GM08714 (cell line): ENCODE results near the gene KRTAP10-3.

Experiments
- H3K4me3 ChIP-seq: fragments of 200-500 bp; sonication (Bioruptor generic); 2 replicates; pipeline ENCODE4 v1.5.1; 2014; ENCODE audit warnings: mild to moderate bottlenecking, low read length, inconsistent platforms
- ZNF274 ChIP-seq: IDR thresholded peaks from 2 replicates; pipeline ENCODE4 v1.6.1; 2012; ENCODE audit warnings: mild to moderate bottlenecking, low read depth, low read length

KRTAP10-3 gene

DNA sequence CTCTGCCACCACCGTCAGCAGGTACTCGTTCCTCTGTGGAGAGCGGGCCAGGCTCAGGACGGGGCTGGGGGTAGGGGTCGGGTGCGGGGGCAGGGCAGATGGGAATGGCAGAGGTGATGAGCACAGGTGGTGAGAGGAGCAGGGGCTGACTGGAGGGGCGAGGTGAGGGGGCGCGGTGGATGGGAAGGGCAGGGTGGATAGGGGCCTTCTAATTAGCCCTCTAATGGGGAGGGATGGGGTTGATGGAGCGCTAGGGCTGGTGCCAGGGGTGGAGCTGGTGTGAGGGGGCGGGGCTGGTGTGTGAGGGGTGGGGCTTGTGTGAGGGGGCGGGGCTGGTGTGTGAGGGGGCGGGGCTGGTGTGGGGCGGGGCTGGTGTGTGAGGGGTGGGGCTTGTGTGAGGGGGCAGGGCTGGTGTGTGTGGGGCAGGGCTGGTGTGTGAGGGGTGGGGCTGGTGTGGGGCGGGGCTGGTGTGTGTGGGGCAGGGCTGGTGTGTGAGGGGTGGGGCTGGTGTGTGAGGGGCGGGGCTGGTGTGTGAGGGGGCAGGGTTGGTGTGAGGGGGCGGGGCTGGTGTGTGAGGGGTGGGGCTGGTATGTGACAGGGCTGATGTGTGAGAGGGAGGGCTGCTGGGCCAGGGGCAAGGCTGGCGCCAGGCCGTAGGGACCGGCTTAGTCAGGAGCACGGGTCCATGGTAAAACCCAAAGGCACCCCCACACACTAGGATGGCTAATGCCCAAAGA is 24.5 kb downstream of the KRTAP10-3 start:
- no peak overlapping the region for H3K4me3 ChIP-seq
- no peak for TF ChIP-seq ZNF274

DNA sequence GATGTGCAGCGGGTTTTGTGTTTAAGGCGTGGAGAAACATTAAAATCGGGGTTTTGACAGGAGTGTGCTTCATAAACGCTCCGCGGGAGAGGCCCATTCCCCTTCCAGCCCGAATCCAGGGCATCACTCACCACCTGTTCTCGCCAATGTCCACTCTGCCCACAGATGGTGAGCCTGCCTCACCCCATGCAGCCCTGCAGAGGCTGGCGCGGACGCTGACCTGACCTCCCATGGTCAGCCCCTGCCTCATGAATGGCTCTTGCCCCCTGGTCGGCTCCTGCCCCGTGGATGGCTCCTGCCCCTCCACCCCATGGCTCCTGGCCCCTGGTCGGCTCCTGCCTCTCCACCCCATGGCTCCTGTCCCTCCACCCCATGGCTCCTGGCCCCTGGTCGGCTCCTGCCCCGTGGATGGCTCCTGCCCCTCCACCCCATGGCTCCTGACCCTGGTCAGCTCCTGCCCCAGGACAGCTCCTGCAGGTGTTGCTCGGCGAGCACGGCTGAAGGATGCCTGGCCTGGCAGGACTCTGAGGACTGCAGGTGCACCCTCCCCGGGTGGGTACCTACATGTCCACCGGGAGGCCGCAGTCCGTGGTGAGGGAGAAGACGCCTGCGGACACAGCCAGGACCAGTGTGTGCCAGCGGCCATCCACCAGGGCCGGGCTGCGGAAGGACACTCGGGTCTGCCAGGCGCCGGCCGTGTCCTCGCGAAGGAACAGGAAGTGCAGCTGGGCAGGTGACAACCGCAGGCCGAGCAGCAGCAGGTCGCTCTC is 25.3 kb downstream of the KRTAP10-3 start:
- TF ChIP-seq ZNF274: no peak
- no peak overlapping the region for H3K4me3 ChIP-seq

GRCh38 chr21:44532712-44533111 is 25.9 kb downstream of the KRTAP10-3 start:
- TF ChIP-seq ZNF274: no peak
- H3K4me3 ChIP-seq: no peak overlapping the region

- no peak for TF ChIP-seq ZNF274
- H3K4me3 ChIP-seq: no peak overlapping the region
Measured at GRCh38 chr21:44531606-44532564, 26.7 kb downstream of the KRTAP10-3 start.

- no peak for TF ChIP-seq ZNF274
- no peak overlapping the region for H3K4me3 ChIP-seq
Measured at GRCh38 chr21:44530903-44531605, 27.5 kb downstream of the KRTAP10-3 start.

- TF ChIP-seq ZNF274: no peak
Measured at GRCh38 chr21:44530221-44530902, 28.2 kb downstream of the KRTAP10-3 start.

DNA sequence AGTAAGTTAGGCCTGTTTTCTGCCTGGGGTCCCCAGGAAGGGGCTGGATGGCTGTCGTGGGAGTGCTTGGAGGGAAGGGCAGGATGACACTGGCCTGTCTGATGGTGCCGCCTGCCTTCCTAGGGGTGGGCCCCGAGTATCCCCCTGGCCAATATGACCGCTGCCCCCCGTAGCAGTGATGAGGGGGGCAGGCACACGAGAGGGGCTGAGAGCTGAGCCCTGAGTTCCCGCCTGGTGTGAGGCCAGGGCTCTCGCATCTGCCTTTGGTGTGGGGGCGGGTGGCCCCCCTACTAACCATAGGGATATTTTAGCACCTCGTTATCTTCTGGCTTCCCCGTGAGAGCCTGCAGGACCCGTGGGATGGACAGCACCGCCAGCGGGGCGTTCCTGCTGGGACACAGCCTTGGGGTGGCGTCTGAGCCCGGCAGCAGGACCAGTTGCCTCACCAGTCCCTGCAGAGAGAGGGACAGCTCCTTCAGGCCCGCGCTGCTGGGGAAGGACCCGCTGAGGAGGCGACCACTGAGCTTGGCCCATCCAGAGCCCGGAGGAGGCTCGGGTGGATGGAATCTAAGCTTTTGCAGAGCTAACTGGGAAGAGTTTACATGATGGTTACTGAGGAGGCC is 29.0 kb downstream of the KRTAP10-3 start:
- no peak for TF ChIP-seq ZNF274
- no peak overlapping the region for H3K4me3 ChIP-seq

More at GRCh38 chr21:44530221-44530902, 28.2 kb downstream of the KRTAP10-3 start:
- H3K4me3 ChIP-seq: no peak overlapping the region

GRCh38 chr21:44529011-44529421 is 29.6 kb downstream of the KRTAP10-3 start:
- no peak for TF ChIP-seq ZNF274
- no peak overlapping the region for H3K4me3 ChIP-seq

DNA sequence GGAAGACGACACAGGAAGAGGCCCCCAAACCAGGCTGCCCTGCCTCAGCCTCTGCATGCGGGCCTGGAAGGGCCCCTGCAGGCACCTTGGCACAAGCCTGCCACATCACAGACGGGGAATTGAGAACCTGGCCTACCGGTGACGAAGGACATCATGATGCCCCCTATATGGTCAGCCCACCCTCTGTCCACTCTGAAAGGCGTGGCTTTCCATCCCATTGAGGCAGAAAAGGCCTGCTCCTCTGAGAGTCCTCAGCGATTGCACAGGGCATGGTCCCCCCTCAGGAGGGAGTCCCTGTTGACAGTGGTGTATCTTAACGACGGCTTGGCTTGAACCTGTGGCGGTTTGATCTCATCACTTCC is 30.0 kb downstream of the KRTAP10-3 start:
- H3K4me3 ChIP-seq: no peak overlapping the region
- TF ChIP-seq ZNF274: no peak

- H3K4me3 ChIP-seq: no peak overlapping the region
- TF ChIP-seq ZNF274: no peak
Measured at GRCh38 chr21:44527983-44528633, 30.5 kb downstream of the KRTAP10-3 start.

DNA sequence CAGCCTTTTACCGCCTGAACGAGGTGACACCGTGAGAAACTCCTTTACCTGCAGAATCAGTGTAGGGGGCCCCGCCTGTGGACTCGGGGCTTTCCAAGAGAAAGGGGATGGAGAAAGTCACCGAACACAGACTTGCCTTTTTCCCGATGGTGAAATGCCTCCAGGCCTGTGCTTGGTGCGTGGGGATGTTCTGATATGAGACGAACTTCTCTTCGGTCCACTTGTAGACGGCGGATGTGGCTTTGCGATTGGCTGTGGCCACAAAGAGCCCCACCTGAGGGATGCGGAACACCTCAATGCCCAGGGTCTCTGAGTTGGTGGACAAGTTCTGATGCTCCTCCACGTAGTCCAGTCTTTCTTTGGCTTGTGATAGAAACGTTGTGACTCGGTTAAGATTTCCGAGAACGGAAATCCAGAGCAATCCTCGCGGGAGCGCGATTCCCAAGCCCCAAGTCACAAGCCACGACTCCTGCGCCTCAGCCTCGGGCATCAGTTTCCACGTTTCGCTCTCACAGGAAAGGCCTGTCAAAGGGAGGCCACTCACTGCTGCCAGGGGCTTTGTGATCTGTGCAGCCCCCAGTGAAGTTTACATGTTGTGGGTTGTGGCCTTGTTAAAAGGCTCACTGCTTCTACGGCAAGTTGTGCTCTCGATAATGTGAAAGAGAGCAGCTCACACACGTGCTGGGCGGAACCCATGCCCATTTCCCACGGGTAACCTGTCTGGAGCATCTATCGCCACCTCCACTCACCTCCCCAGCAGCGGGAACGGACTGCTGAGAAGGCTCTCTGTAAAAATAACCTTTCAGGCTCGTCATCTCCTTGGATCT is 31.2 kb downstream of the KRTAP10-3 start:
- TF ChIP-seq ZNF274: no peak
- no peak overlapping the region for H3K4me3 ChIP-seq
